Measurements from ENCODE around the gene SPATA3.
A peak's percentile ranks its signal among the peaks of the same experiment; 100 is the strongest.
"Not testable (repeated sequence)": the region's sequence is repeated elsewhere in the genome, so short reads cannot be mapped to it uniquely, and the experiment has no call there.

Gene SPATA3

GRCh38 chr2:231018184-231018583 is 22.3 kb downstream of the SPATA3 start:
- DNase-seq: no peak

DNA sequence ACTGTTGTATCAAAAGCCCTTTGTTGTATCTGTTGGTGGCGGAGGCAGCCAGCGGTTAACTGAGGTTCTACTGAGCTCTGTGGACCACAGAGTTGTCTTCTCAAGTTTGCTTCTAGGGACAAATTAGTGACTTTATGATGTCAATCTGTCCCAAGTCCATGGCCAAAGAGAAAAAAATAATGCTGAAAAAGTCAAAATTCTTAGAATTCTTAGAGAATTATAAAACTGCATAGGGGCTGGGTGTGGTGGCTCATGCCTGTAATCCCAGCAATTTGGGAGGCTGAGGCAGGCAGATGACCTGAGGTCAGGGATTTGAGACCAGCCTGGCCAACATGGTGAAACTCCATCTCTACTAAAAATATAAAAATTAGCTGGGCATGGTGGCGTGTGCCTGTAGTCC is 29.1 kb downstream of the SPATA3 start:
- DNase-seq: not testable (repeated sequence)

GRCh38 chr2:231028889-231029288 is 33.0 kb downstream of the SPATA3 start:
- no peak for DNase-seq

- peak in 1 of 51 donors; percentile 18 for DNase-seq
These were observed 33.6 kb downstream of the SPATA3 start for GRCh38 chr2:231029563-231029962.

DNA sequence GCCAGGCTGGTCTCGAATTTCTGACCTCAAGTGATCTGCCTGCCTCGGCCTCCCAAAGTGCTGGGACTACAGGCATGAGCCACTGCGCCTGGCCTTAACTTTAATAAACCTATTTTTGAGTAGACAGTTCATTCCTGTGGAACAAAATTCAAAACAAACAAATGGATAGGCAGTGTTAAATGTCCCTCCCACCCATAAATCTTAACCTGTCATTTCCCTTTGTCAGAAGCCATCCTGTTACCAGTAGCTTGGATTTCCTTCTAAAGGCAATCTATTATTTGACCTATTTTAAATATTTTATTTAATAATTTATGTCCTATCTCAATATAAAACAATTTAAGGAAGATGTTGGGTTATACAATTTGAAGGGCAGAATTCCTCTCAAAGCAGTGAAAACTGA is 34.8 kb downstream of the SPATA3 start:
- DNase-seq: no peak

- DNase-seq: no peak
These were observed 36.7 kb downstream of the SPATA3 start for GRCh38 chr2:231032575-231033140.

DNA sequence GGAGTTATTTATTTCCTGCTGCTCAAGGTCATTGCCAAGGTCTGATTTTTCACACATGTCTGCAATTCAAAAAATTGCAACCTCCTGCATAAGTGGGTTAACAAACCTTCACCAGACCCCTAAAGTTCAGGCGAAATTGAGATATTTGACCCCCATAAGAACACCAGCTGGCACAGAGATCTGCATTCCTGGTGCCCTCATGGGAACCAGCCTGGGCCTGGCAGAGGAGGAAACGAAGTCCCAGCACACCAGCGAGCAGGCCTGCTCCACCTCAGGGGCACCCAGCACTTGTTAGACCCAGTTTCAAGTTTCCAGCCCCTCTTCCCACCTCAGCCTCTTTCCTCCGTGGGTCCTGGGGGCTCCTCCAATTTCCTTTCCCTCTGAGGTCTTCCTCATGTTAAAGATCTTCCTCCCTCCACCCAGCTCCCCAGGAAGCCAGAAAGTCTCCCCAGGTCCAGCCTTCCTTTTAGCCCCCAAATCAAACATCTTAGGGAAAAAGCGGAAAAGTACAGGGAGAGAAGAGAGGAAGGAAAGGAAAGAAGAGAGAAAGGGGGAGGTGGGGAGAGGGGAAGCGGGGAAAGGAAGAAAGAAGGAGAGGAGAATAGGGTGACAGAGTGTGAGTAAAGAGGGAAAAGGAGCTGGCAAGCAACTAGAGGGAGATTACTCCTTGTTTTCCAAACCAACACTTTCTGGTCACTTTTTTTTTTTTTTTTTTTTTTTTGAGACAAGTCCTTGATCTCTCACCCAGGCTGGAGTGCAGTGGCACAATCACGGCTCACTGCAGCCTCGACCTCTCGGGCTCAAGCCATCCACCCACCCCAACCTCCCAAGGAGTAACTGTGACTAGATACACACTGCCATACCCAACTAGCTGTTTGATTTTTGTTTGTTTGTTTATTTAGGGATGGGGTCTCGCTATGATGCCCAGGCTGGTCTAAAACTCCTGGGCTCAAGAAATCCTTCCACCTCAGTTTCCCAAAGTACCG is 37.5 kb downstream of the SPATA3 start:
- DNase-seq: no peak

GRCh38 chr2:231034291-231034882 is 38.5 kb downstream of the SPATA3 start:
- DNase-seq: no peak

- DNase-seq: no peak
These were observed 40.2 kb downstream of the SPATA3 start for GRCh38 chr2:231036131-231036530.

- no peak for DNase-seq
These were observed 40.7 kb downstream of the SPATA3 start for GRCh38 chr2:231036578-231037106.

DNA sequence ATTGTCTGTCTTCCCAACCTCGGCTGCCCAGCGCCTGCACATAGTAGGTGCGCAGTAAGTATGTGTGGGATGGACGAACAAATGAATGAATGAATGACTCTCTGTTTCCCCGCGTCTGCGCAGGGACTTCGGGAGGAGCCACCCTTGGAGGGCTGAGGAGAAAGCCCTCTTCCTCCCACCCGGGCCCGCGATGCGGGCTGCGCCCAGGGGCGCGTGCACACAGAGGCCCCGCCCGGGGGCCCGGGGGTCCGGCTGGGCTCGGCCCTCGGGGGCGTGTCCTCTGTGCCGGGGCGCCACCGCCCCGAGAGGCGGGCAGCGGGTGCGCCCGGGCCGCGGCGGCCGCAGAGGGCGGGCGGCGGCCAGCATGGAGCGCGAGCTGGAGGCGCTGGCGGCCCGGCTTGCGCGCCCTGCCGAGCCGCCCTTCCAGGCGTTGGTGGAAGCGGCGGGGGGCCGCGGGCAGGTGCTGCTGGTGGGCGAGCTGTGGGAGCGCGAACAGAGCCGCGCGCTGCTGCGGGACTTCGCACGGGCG is 41.3 kb downstream of the SPATA3 start, which contains the start of gene C2orf72:
TSS of gene C2orf72 (plus strand) at position 322 of the 529 bp plus-strand sequence. CDS start at position 365, 43 bp downstream.
- DNase-seq: peak in 9 of 51 donors; percentile 20 to 54 (median 31)

- DNase-seq: peak in 35 of 51 donors; percentile 20 to 80 (median 43)
These were observed 42.0 kb downstream of the SPATA3 start for GRCh38 chr2:231037731-231038482.

- peak in 3 of 51 donors; percentile 34 to 55 (median 43) for DNase-seq
These were observed 42.8 kb downstream of the SPATA3 start for GRCh38 chr2:231038483-231039293.

GRCh38 chr2:231039294-231039664 is 43.4 kb downstream of the SPATA3 start:
- no peak for DNase-seq

DNA sequence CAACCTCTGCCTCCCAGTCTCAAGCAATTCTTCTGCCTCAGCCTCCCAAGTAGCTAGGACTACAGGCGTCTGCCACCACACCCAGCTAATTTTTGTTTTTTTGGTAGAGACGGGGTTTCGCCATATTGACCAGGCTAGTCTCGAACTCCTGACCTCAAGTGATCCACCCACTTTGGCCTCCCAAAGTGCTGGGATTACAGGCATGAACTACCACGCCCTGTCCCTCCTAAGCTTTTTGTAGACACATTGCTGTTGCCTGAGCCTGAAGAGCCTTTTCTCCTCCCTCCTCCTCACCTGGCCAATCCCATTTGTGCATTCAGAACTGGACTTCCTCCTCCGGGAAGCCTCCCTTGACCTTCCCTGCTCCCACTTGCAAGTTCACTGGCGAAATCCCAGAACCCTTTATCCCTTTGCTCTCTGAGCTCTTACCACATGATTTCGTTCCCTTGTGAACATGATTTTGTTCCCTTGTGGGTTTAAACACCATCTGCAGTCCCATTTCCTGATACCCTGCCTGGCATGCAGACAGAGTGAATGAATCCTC is 44.0 kb downstream of the SPATA3 start:
- no peak for DNase-seq

DNA sequence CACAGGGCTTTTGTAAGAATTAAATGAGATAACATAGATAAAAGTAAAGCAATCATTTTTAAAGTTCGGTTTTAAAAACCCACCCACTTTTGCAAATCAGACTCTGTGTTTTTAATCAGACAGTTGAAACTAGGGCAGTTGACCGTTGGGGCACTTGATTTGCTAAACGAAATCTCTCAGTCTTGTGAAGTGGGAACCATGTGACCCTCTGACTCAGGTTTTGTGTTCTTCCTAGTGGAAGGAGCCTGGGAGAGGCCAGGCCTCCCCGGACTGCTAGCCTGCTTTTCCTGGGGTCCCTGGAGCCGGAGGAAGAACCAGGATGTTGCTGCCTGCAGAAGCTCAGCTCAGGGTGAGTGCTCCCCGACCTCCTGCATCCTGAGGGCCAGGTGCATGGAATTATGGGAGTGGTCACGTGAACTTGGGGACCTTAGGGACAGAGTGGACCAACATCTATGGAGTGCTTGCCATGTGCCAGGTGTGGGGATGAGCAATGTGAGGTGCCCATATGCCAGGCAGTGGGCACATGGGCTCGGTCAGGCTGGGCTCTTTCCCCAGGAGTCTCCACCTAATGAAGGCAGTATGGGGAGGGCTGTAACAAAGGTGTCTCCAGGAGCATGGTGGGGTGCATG is 45.3 kb downstream of the SPATA3 start:
- DNase-seq: peak in 2 of 51 donors; percentile 10 to 18

DNA sequence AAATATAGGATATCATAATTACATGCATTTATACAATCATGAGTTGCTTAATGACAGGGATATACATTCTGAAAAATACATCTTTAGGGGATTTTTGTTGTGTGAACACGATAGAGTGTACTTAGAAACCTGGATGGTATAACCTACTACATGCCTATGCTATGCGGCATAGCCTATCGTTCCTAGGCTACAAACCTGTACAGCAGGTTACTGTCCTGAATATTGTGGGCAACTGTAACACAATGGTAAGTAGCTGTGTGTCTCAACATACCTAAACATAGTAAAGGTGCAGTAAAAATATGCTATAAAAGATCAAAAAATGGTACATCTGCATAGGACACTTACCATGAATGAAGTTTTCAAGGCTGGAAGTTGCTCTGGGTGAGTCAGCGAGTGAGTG is 47.9 kb downstream of the SPATA3 start:
- DNase-seq: no peak

DNA sequence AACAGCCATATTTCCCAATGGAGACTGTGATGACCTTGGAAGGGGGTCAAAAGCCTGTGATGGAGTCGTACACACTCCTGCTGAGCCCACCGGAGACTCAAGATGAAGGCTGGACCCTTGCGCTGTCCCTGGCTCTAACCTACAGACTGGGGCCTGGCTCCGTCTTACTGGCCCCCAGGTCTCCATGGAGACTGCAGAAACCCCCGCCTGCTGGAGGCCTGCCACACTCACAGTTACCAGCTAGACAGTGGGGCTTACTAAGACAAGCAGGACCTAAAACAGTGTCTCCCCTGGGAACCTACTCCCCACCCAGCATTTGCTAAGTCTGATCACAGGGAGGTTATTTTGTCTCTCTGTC is 51.0 kb downstream of the SPATA3 start:
- peak in 1 of 51 donors; percentile 27 for DNase-seq

GRCh38 chr2:231047274-231047922 is 51.5 kb downstream of the SPATA3 start:
- peak in 42 of 51 donors; percentile 29 to 92 (median 64) for DNase-seq

All from hypothalamus (tissue), 51 donors.